Dermis microvascular lymphatic vessel endothelial cell (primary cell): Measurements from ENCODE around the gene PIP5KL1. TPM values are rescaled to one million over a fixed set of nuclear protein-coding genes. Genes with fewer than 3 reads are reported as not detected.

Source experiments
- DNase-seq, 2 donors: peaks; one replicate each; pipeline versions ENCODE4 v3.0.0 to v3.0.0-alpha.2; 2010; ENCODE audit warnings: low read depth in 2 of 2
- total RNA-seq: library from RNA; depleted of rRNA; stranded (reverse); fragments of >200 nt; gene quantifications from 2 replicates; pipeline ENCODE4 v1.2.1, GENCODE V29; 2014

PIP5KL1 gene
- total RNA-seq, 1 donor from 2014 or later = 0.39 TPM

GRCh38 chr9:127968700-127969383 is 38.3 kb upstream of the PIP5KL1 start:
- DNase-seq = no peak

GRCh38 chr9:127968042-127968441 is 37.5 kb upstream of the PIP5KL1 start:
- DNase-seq = peak in 1 of 2 donors; percentile 42

GRCh38 chr9:127967151-127967809 is 36.7 kb upstream of the PIP5KL1 start:
- DNase-seq = no peak

GRCh38 chr9:127966416-127967150 is 36.0 kb upstream of the PIP5KL1 start:
- DNase-seq = peak in 1 of 2 donors; percentile 29

GRCh38 chr9:127965953-127966352 is 35.4 kb upstream of the PIP5KL1 start:
- no peak for DNase-seq

GRCh38 chr9:127963359-127964064 is 32.9 kb upstream of the PIP5KL1 start:
- DNase-seq = no peak

- no peak for DNase-seq
Measured at GRCh38 chr9:127963041-127963358, 32.4 kb upstream of the PIP5KL1 start.

- no peak for DNase-seq
Measured at GRCh38 chr9:127962278-127962677, 31.7 kb upstream of the PIP5KL1 start.

GRCh38 chr9:127961613-127962155 is 31.1 kb upstream of the PIP5KL1 start:
- DNase-seq = no peak

- DNase-seq = no peak
Measured at GRCh38 chr9:127961155-127961490, 30.5 kb upstream of the PIP5KL1 start.

GRCh38 chr9:127960410-127961154 is 30.0 kb upstream of the PIP5KL1 start:
- no peak for DNase-seq

GRCh38 chr9:127959841-127960409 is 29.3 kb upstream of the PIP5KL1 start:
- DNase-seq = no peak

GRCh38 chr9:127959398-127959797 is 28.8 kb upstream of the PIP5KL1 start:
- no peak for DNase-seq

- no peak for DNase-seq
Measured at GRCh38 chr9:127958728-127959127, 28.2 kb upstream of the PIP5KL1 start.

GRCh38 chr9:127955294-127956015 is 24.9 kb upstream of the PIP5KL1 start:
- peak; percentile 71 to 79 for DNase-seq

GRCh38 chr9:127954831-127955293 is 24.3 kb upstream of the PIP5KL1 start:
- DNase-seq = no peak

GRCh38 chr9:127953768-127954505 is 23.4 kb upstream of the PIP5KL1 start:
- no peak for DNase-seq

- DNase-seq = no peak
Measured at GRCh38 chr9:127953154-127953553, 22.6 kb upstream of the PIP5KL1 start.
